A204.1 (cell line): ENCODE data around the gene KDM6B.
A peak's percentile ranks its signal among the peaks of the same experiment; 100 is the strongest.

Experiments
- FAIRE-seq: peaks from 2 replicates; lab custom pipeline; 2012; peaks lifted over from hg19 to GRCh38; lab: Jason Lieb, UNC

The KDM6B gene

GRCh38 chr17:7824021-7824924 lies 9.7 kb upstream of the KDM6B start:
- FAIRE-seq = no peak

GRCh38 chr17:7825206-7825990 lies 8.6 kb upstream of the KDM6B start:
- FAIRE-seq = no peak

- FAIRE-seq = no peak
Measured at GRCh38 chr17:7830616-7831015, 3.4 kb upstream of the KDM6B start.

GRCh38 chr17:7831233-7831632 lies 2.8 kb upstream of the KDM6B start:
- FAIRE-seq = no peak

GRCh38 chr17:7832431-7832830 lies 1.6 kb upstream of the KDM6B start:
- no peak for FAIRE-seq

- no peak for FAIRE-seq
Measured at GRCh38 chr17:7833011-7833794, 814 bp upstream of the KDM6B start.

GRCh38 chr17:7834542-7834956 lies 532 bp downstream of the KDM6B start:
- no peak for FAIRE-seq

GRCh38 chr17:7834957-7835813 lies 1.2 kb downstream of the KDM6B start:
- FAIRE-seq = peak; percentile 90

- FAIRE-seq = no peak
Measured at GRCh38 chr17:7835814-7836595, 2.0 kb downstream of the KDM6B start.

- FAIRE-seq = no peak
Measured at GRCh38 chr17:7836596-7837407, 2.8 kb downstream of the KDM6B start.

GRCh38 chr17:7837408-7838088 lies 3.5 kb downstream of the KDM6B start:
- no peak for FAIRE-seq

GRCh38 chr17:7838090-7839075 lies 4.4 kb downstream of the KDM6B start:
- no peak for FAIRE-seq

- FAIRE-seq = no peak
Measured at GRCh38 chr17:7839190-7839875, 5.3 kb downstream of the KDM6B start.

- no peak for FAIRE-seq
Measured at GRCh38 chr17:7839876-7840261, 5.9 kb downstream of the KDM6B start.

GRCh38 chr17:7840441-7840840 lies 6.4 kb downstream of the KDM6B start:
- no peak for FAIRE-seq

- FAIRE-seq = no peak
Measured at GRCh38 chr17:7840875-7841274, 6.9 kb downstream of the KDM6B start.

- FAIRE-seq = no peak
Measured at GRCh38 chr17:7841396-7841914, 7.4 kb downstream of the KDM6B start.
